IPS DF 6.9 (cell line): ENCODE results near the gene WDR26.

Source experiments
- DNase-seq: peaks from one replicate; pipeline ENCODE4 v3.0.0-alpha.2; 2013; ENCODE audit warnings: low read depth, low spot score
- H3K27ac ChIP-seq: one replicate; pipeline ENCODE4 v1.5.1; 2013; ENCODE audit warnings: low read length, control low read depth
- H3K27me3 ChIP-seq: 2 replicates; pipeline ENCODE4 v1.6.1; 2013; ENCODE audit warnings: mild to moderate bottlenecking, low read length; ENCODE audit not compliant: control insufficient read depth, insufficient read depth
- H3K36me3 ChIP-seq: 2 replicates; pipeline ENCODE4 v1.6.1; 2013; ENCODE audit warnings: low read length; ENCODE audit not compliant: control insufficient read depth, insufficient read depth
- H3K4me1 ChIP-seq: 2 replicates; pipeline ENCODE4 v1.6.1; 2013; ENCODE audit warnings: low read length; ENCODE audit not compliant: control insufficient read depth, insufficient read depth
- H3K4me3 ChIP-seq: 2 replicates; pipeline ENCODE4 v1.5.1; 2013; ENCODE audit warnings: mild to moderate bottlenecking, low read length
- H3K9me3 ChIP-seq: 2 replicates; pipeline ENCODE4 v1.6.1; 2013; ENCODE audit warnings: low read length, inconsistent platforms; ENCODE audit not compliant: control insufficient read depth, insufficient read depth
- WGBS: extraction: QIAGEN DNeasy Blood & Tissue Kit; methylation state at CpG from one replicate; pipeline ENCODE4 v1.1.7; 2013; ENCODE audit warnings: mixed read lengths, missing lambda C conversion rate; ENCODE audit not compliant: insufficient read length, insufficient coverage; 5-methylcytosine and 5-hydroxymethylcytosine counted together

Gene WDR26

GRCh38 chr1:224402472-224403036, 32.0 kb downstream of the WDR26 start:
- peaks cover 10% of the 10 kb centered on the region; the same call in 1 of the 2 replicates for H3K36me3 ChIP-seq
- H3K27ac ChIP-seq = no peak overlapping the region
- no peaks in the 10 kb centered on the region for H3K9me3 ChIP-seq
- no peaks in the 10 kb centered on the region for H3K27me3 ChIP-seq
- H3K4me3 ChIP-seq = no peak overlapping the region
- 100% methylated on average over 1 of the region's 1 CpG for WGBS
- no peak for DNase-seq
- no peaks in the 10 kb centered on the region for H3K4me1 ChIP-seq

DNA sequence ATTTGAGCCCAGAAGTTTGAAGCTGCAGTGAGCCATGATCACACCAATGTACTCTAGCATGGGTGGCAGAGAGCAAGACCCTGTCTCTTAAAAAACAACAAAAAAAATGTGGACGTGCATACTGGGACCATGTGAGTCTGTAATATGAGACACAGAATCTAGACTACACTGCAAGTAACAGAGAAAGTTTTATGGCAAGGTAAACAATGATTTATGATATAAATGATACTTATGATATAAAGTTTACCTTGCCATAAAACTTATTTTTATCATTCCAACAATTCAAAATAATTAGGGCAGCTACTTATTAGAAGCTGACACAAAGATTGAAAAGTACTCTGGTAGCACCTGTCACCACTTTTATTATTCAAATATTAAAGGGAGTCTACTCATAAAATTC, 34.7 kb downstream of the WDR26 start:
- DNase-seq = no peak
- Histone ChIP-seq H3K4me3 (no peak overlapping the region), H3K36me3 (peaks cover 14% of the 10 kb centered on the region; the same call in 1 of the 2 replicates), H3K27ac (no peak overlapping the region), H3K9me3 (no peaks in the 10 kb centered on the region), H3K27me3 (no peaks in the 10 kb centered on the region), H3K4me1 (no peaks in the 10 kb centered on the region)
- WGBS = no CpG with 5 or more reads among the region's 1 CpG

- H3K9me3 ChIP-seq = no peaks in the 10 kb centered on the region
- no CpG with 5 or more reads among the region's 3 CpGs for WGBS
- peaks cover 18% of the 10 kb centered on the region; the same call in 1 of the 2 replicates for H3K36me3 ChIP-seq
- H3K4me1 ChIP-seq = no peaks in the 10 kb centered on the region
- no peak for DNase-seq
- no peak overlapping the region for H3K4me3 ChIP-seq
- H3K27me3 ChIP-seq = no peaks in the 10 kb centered on the region
- no peak overlapping the region for H3K27ac ChIP-seq
These were observed 41.3 kb downstream of the WDR26 start for GRCh38 chr1:224393294-224393693.

DNA sequence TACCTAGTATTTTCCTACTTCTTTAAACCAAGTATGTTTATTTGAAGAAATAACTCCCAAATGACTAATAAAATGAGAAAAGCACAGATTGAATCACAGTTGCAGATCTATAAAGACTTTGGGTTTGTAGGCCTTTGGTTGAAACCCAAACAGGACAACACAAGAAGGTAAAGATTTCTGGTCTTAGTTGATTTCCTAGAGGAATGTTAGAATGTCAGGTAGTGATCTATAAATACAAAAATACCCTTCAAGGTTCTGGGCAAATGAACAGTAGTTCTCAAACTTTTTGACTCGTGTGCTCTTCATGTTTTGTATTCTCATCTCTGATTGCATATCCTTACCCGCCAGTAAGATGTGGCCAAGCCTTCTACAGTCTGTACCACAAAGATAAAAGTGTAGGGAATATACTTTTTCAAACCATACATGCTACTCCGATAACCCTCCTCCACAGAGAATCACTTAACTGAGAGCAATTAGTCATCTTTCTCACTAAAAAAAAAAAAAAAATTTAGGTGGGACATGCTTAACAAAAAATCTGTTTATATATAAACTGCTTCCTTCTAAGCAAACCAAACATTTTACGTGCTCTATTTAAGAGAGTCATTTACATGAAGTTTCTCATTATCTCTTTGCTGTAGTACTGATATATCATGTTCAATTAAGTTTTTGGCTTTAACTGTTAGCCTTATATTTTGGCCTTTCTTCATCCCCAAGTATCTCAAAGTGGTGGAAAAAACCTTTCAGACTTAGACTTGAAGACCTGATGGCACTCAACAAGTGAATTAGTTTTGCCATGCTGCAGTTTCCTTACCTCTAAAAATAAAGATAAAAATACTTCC, 42.0 kb downstream of the WDR26 start:
- H3K9me3 ChIP-seq = no peaks in the 10 kb centered on the region
- H3K4me3 ChIP-seq = no peak overlapping the region
- WGBS = no CpG with 5 or more reads among the region's 4 CpGs
- DNase-seq = no peak
- H3K4me1 ChIP-seq = no peaks in the 10 kb centered on the region
- H3K27me3 ChIP-seq = no peaks in the 10 kb centered on the region
- no peak overlapping the region for H3K27ac ChIP-seq
- peaks cover 15% of the 10 kb centered on the region; the same call in 1 of the 2 replicates for H3K36me3 ChIP-seq

GRCh38 chr1:224390517-224390916, 44.1 kb downstream of the WDR26 start:
- no peak for DNase-seq
- Histone ChIP-seq H3K27ac (no peak overlapping the region), H3K9me3 (no peaks in the 10 kb centered on the region), H3K4me1 (no peaks in the 10 kb centered on the region), H3K36me3 (peaks cover 14% of the 10 kb centered on the region; the same call in 1 of the 2 replicates), H3K27me3 (no peaks in the 10 kb centered on the region), H3K4me3 (no peak overlapping the region)
- no CpG with 5 or more reads among the region's 5 CpGs for WGBS

DNA sequence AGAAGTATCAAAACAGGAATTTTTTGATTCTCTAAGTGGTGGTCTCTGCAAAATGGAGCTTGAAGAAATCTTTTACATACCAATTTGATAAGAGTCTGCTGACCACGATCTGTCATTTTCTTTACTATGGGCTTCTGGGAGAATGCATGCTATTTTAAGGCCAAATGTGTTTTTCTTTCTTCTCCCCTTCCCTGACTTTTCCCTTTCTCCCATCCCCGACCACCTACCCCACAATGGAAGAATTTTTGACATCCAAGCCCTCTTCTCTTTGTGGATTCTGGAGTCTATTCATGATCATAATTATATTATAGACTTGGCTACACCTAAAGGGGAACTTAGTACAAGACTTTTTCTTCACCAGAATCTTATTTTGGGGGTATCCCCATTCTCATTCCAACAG, 46.7 kb downstream of the WDR26 start:
- Histone ChIP-seq H3K27ac (no peak overlapping the region), H3K27me3 (no peaks in the 10 kb centered on the region), H3K4me3 (no peak overlapping the region), H3K36me3 (peaks cover 8% of the 10 kb centered on the region; the same call in 1 of the 2 replicates), H3K4me1 (no peaks in the 10 kb centered on the region), H3K9me3 (no peaks in the 10 kb centered on the region)
- no peak for DNase-seq
- WGBS = no CpG with 5 or more reads among the region's 2 CpGs

- Histone ChIP-seq H3K36me3 (peaks cover 6% of the 10 kb centered on the region; the same call in 1 of the 2 replicates), H3K9me3 (no peaks in the 10 kb centered on the region), H3K27me3 (no peaks in the 10 kb centered on the region), H3K4me1 (no peaks in the 10 kb centered on the region), H3K27ac (no peak overlapping the region), H3K4me3 (no peak overlapping the region)
- no peak for DNase-seq
- no CpG with 5 or more reads among the region's 6 CpGs for WGBS
These were observed 47.2 kb downstream of the WDR26 start for GRCh38 chr1:224387302-224387912.

GRCh38 chr1:224383218-224383617, 51.4 kb downstream of the WDR26 start:
- no peak overlapping the region for H3K27ac ChIP-seq
- H3K27me3 ChIP-seq = no peaks in the 10 kb centered on the region
- DNase-seq = no peak
- H3K4me1 ChIP-seq = no peaks in the 10 kb centered on the region
- H3K9me3 ChIP-seq = no peaks in the 10 kb centered on the region
- WGBS = no CpG with 5 or more reads among the region's 3 CpGs
- no peak overlapping the region for H3K4me3 ChIP-seq
- no peaks in the 10 kb centered on the region for H3K36me3 ChIP-seq

DNA sequence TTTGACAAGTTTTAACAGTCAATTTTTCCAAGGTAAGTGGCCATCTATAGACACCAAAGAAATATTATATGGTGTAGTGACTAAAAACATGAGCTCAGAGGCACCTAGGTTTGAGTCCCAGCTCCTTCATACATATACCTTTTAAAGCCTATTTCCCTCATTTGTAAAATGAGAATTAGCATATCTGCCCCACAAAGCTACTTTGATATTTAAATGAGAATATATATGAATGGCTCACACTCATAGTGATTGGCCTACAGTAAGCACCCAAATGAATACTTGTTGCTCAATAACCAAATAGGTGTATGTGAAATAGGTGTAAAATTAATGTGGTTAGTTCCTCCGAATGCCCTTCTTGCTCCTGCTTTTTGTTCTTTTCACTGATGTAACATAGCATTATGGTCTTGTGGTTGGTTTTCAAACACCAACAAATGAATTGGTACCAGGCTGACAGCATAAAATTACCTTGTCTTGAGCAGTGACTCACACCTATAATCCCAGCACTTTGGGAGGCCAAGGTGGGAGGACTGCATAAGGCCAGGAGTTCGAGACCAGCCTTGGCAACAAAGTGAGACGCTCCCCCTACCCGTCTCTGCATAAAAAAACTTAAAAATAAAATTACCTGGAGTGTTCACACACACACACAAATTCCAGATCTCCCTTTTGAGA, 52.6 kb downstream of the WDR26 start:
- no CpG with 5 or more reads among the region's 4 CpGs for WGBS
- Histone ChIP-seq H3K27ac (no peak overlapping the region), H3K4me3 (no peak overlapping the region)

DNA sequence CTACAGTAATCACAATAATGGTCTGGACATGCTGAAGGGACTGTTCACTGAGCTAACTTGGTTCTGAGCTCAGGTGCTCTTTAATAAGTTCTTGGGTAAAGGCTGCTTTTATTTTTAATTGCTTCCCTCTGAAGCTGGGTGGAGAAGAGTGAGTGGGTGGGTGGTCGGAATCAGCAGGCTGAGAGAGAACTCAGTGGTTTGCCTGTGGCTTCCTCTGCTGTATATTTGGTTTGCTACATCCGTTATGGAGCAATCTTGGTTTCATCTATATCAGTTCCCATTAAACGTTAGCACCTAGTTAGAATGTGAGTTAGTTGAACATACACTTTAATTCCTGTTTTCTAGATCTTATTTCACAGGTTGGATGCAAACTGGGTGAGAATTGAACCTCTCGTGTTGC, 54.6 kb downstream of the WDR26 start:
- Histone ChIP-seq H3K4me1 (no peaks in the 10 kb centered on the region), H3K9me3 (no peaks in the 10 kb centered on the region), H3K27me3 (no peaks in the 10 kb centered on the region), H3K36me3 (peaks cover 12% of the 10 kb centered on the region; the same call in 1 of the 2 replicates), H3K27ac (no peak overlapping the region), H3K4me3 (no peak overlapping the region)
- no CpG with 5 or more reads among the region's 4 CpGs for WGBS
- no peak for DNase-seq

More for the DNA sequence above, 52.6 kb downstream of the WDR26 start:
- DNase-seq = no peak
- Histone ChIP-seq H3K27me3 (no peaks in the 10 kb centered on the region), H3K36me3 (peaks cover 2% of the 10 kb centered on the region; the same call in 1 of the 2 replicates), H3K4me1 (no peaks in the 10 kb centered on the region), H3K9me3 (no peaks in the 10 kb centered on the region)
